GM10266 (cell line): ENCODE data around the gene ZBTB7C.

Experiments used
- DNase-seq: peaks from one replicate; pipeline ENCODE4 v3.0.0; 2012; ENCODE audit errors: extremely low spot score
- TF ChIP-seq, protein P1 (sequence below): IDR thresholded peaks from 2 replicates; pipeline ENCODE4 v1.5.1; 2012; ENCODE audit warnings: mild to moderate bottlenecking, low read depth; ENCODE audit not compliant: control insufficient read depth, insufficient read depth; ENCODE audit errors: missing control alignments

The ZBTB7C gene

GRCh38 chr18:47978141-47978540 lies 431.0 kb downstream of the ZBTB7C start:
- TF ChIP-seq, protein P1, sequence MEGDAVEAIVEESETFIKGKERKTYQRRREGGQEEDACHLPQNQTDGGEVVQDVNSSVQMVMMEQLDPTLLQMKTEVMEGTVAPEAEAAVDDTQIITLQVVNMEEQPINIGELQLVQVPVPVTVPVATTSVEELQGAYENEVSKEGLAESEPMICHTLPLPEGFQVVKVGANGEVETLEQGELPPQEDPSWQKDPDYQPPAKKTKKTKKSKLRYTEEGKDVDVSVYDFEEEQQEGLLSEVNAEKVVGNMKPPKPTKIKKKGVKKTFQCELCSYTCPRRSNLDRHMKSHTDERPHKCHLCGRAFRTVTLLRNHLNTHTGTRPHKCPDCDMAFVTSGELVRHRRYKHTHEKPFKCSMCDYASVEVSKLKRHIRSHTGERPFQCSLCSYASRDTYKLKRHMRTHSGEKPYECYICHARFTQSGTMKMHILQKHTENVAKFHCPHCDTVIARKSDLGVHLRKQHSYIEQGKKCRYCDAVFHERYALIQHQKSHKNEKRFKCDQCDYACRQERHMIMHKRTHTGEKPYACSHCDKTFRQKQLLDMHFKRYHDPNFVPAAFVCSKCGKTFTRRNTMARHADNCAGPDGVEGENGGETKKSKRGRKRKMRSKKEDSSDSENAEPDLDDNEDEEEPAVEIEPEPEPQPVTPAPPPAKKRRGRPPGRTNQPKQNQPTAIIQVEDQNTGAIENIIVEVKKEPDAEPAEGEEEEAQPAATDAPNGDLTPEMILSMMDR: no peak

More at GRCh38 chr18:47978141-47978540, 431.0 kb downstream of the ZBTB7C start:
- no peak for DNase-seq
